ENCODE measurements around the gene ALDOA.

The ALDOA gene

GRCh38 chr16:30046178-30046577 is 19.4 kb upstream of the ALDOA start:
- no peak for DNase-seq

GRCh38 chr16:30046588-30046987 is 19.0 kb upstream of the ALDOA start:
- DNase-seq = no peak

- DNase-seq = no peak
These were observed 15.7 kb upstream of the ALDOA start for GRCh38 chr16:30049871-30050270.

GRCh38 chr16:30051518-30051917 is 14.0 kb upstream of the ALDOA start:
- DNase-seq = no peak

GRCh38 chr16:30052671-30053372 is 12.7 kb upstream of the ALDOA start:
- DNase-seq = peak; percentile 99

- DNase-seq = peak; percentile 64
These were observed 12.1 kb upstream of the ALDOA start for GRCh38 chr16:30053376-30054015.

- DNase-seq = no peak
These were observed 11.1 kb upstream of the ALDOA start for GRCh38 chr16:30054451-30054850.

- DNase-seq = peak; percentile 80
These were observed 10.5 kb upstream of the ALDOA start for GRCh38 chr16:30054959-30055553.

GRCh38 chr16:30060346-30060745 is 5.2 kb upstream of the ALDOA start:
- no peak for DNase-seq

GRCh38 chr16:30060836-30061554 is 4.6 kb upstream of the ALDOA start:
- no peak for DNase-seq

- DNase-seq = no peak
These were observed 2.2 kb upstream of the ALDOA start for GRCh38 chr16:30063278-30063892.

GRCh38 chr16:30063893-30064728 is 1.4 kb upstream of the ALDOA start:
- DNase-seq = peak; percentile 83

GRCh38 chr16:30064729-30065101 is 845 bp upstream of the ALDOA start:
- no peak for DNase-seq

- peak; percentile 80 for DNase-seq
These were observed 592 bp downstream of the ALDOA start for GRCh38 chr16:30065943-30066760.

GRCh38 chr16:30066761-30067583 is 1.4 kb downstream of the ALDOA start:
- DNase-seq = no peak

GRCh38 chr16:30067584-30067916 is 2.0 kb downstream of the ALDOA start:
- DNase-seq = no peak

GRCh38 chr16:30068333-30068732 is 2.8 kb downstream of the ALDOA start:
- no peak for DNase-seq

GRCh38 chr16:30068750-30069610 is 3.4 kb downstream of the ALDOA start:
- DNase-seq = peak; percentile 76

GRCh38 chr16:30069611-30070462 is 4.3 kb downstream of the ALDOA start:
- DNase-seq = no peak
